ENCODE measurements around the gene ARHGEF6. TPM values are rescaled to one million over a fixed set of nuclear protein-coding genes. Genes with fewer than 3 reads are reported as not detected.

Gene ARHGEF6
- total RNA-seq, 1 donor from 2014 or later = 18.9 TPM

GRCh38 chrX:136646602-136647239 lies 134.0 kb downstream of the ARHGEF6 start:
- DNase-seq (ENCODE audit: low spot score) = no peak

- DNase-seq (ENCODE audit: low spot score) = no peak
Measured at GRCh38 chrX:136643243-136643642, 137.5 kb downstream of the ARHGEF6 start.

GRCh38 chrX:136639506-136640176 lies 141.1 kb downstream of the ARHGEF6 start:
- no peak for DNase-seq (ENCODE audit: low spot score)

GRCh38 chrX:136636121-136636520 lies 144.6 kb downstream of the ARHGEF6 start:
- DNase-seq (ENCODE audit: low spot score) = no peak

- DNase-seq (ENCODE audit: low spot score) = no peak
Measured at GRCh38 chrX:136635235-136635634, 145.5 kb downstream of the ARHGEF6 start.

- DNase-seq (ENCODE audit: low spot score) = no peak
Measured at GRCh38 chrX:136630881-136631280, 149.9 kb downstream of the ARHGEF6 start.

GRCh38 chrX:136629084-136629750 lies 151.5 kb downstream of the ARHGEF6 start:
- DNase-seq (ENCODE audit: low spot score) = no peak

- DNase-seq (ENCODE audit: low spot score) = no peak
Measured at GRCh38 chrX:136627409-136627808, 153.3 kb downstream of the ARHGEF6 start.

GRCh38 chrX:136626891-136627290 lies 153.8 kb downstream of the ARHGEF6 start:
- no peak for DNase-seq (ENCODE audit: low spot score)

- no peak for DNase-seq (ENCODE audit: low spot score)
Measured at GRCh38 chrX:136626237-136626636, 154.5 kb downstream of the ARHGEF6 start.

GRCh38 chrX:136625246-136625645 lies 155.5 kb downstream of the ARHGEF6 start:
- DNase-seq (ENCODE audit: low spot score) = no peak

GRCh38 chrX:136623396-136623795 lies 157.3 kb downstream of the ARHGEF6 start:
- no peak for DNase-seq (ENCODE audit: low spot score)

GRCh38 chrX:136622568-136622967 lies 158.2 kb downstream of the ARHGEF6 start:
- no peak for DNase-seq (ENCODE audit: low spot score)

GRCh38 chrX:136620780-136621179 lies 160.0 kb downstream of the ARHGEF6 start:
- DNase-seq (ENCODE audit: low spot score) = no peak

GRCh38 chrX:136619899-136620505 lies 160.7 kb downstream of the ARHGEF6 start:
- DNase-seq (ENCODE audit: low spot score) = no peak

GRCh38 chrX:136616987-136617685 lies 163.6 kb downstream of the ARHGEF6 start:
- DNase-seq (ENCODE audit: low spot score) = no peak

Other genes with a start within 250 kb of the ARHGEF6 start
- gene VGLL1, start 248.7 kb downstream of the ARHGEF6 start, total RNA-seq = 0.78 TPM
- 2.1 TPM for gene CD40LG, start 132.8 kb downstream of the ARHGEF6 start, total RNA-seq
- 109 TPM for gene RBMX, start 99.8 kb upstream of the ARHGEF6 start, total RNA-seq

All from mucosa of gallbladder (tissue), 1 donor.